GM19239 (cell line): ENCODE data around the gene DYNLT2B.
"Not testable (repeated sequence)": the region's sequence is repeated elsewhere in the genome, so short reads cannot be mapped to it uniquely, and the experiment has no call there.

Experiments
- DNase-seq: peaks from one replicate; pipeline ENCODE4 v3.0.0; 2011; ENCODE audit warnings: low spot score; ENCODE audit not compliant: insufficient read length
- FAIRE-seq: peaks from 2 replicates; lab custom pipeline; 2011; peaks lifted over from hg19 to GRCh38; lab: Jason Lieb, UNC

The DYNLT2B gene

DNA sequence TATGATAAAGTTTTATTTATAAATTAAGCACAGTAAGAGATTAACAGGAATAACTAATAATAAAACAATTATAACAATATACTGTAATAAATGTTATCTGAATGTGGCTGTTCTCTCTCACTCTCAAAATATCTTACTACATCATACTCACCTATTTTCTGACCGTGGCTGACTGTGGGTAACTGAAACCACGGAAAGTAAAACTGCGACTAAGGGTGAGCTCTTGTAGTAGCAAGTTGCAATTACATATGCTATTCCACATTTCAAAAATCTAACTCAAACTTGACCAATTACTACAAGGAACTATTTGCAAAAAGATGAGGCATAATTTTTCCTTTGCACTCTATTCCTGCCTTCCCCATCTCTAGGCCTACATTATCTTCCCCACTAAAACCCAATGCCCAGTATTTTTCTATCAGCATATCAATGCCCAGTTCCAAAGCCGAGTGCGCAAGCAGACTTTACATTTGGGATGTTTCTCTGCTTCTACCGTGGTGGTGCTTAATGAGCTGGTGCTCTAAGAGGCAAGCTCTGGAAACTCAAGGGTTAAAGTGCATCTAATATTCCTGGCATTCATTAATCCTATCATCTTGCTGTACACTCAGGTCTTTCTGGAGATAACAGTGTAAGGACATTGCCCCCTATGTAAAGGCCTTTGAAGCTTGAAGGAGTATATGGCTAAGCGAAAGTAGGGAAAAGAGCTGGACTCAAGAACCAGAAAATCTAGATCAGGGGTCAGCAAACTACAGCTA lies 37.2 kb downstream of the DYNLT2B start:
- DNase-seq (peak; percentile 20), FAIRE-seq (peak; percentile 39)

- DNase-seq, result no peak
- FAIRE-seq, result no peak
These were observed 42.9 kb downstream of the DYNLT2B start for GRCh38 chr3:196275126-196275525.

DNA sequence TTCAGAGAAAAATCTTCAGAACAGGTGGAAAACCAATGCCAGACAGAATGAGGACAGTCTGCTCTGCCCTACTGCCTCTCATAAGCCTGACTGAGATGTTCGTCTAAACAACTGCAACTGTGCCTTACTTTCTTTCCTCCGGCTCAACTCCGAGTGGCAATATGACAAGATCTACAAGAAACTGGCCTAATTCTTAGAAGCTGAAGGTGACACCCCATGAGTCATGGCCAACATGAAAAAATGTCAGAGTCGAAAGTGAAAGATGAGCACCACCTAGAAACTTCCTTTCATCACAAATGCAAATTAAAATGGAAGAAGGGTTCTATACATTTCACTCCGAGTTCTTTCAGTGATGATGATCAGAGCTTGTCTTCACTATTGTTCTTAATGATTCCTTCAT lies 43.5 kb downstream of the DYNLT2B start:
- peak; percentile 64 for DNase-seq
- peak; percentile 91 for FAIRE-seq

DNA sequence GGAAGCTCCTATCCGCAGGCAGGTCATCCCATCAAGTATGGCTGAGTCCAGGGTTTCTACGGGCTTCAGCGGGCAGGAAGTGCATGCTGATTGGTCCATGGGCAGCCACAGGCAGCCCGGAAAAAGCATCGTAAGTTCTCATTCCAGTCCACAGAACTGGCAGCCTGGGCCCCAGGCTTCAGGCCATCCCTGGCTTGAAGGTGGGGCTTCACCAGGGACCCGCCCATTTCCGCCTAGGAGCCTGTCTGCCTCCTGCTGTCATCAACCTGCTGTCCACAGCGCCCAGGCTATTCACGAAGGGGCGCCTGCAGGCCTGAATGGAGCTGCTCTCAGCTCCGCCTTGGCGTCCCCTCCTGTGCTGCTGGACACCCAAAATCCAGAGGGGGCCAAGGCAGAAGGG lies 44.4 kb downstream of the DYNLT2B start:
- DNase-seq, result no peak
- FAIRE-seq, result no peak

GRCh38 chr3:196272826-196273225 lies 45.2 kb downstream of the DYNLT2B start:
- no peak for DNase-seq
- FAIRE-seq, result no peak

GRCh38 chr3:196270499-196270898 lies 47.5 kb downstream of the DYNLT2B start:
- DNase-seq (no peak), FAIRE-seq (no peak)

GRCh38 chr3:196268284-196269163 lies 49.5 kb downstream of the DYNLT2B start:
- FAIRE-seq (no peak), DNase-seq (no peak)

- FAIRE-seq (no peak), DNase-seq (no peak)
These were observed 54.2 kb downstream of the DYNLT2B start for GRCh38 chr3:196263819-196264218.

DNA sequence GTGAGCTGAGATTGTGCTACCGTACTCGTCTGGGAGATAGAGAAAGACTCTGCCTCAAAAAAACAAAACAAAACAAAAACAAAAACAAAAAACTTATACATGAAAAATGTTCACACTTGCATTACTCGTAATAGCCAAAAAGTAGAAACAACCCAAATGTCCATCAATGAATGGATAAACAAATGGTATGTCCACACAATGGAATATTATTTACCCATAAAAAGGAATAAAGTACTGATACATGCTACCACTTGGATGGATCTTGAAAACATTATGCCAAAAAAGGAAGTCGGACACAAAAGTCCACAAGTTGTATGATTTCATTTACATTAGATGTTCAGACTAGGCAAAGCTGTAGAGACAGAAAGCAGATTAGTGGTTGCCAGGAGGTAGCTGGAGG lies 57.3 kb downstream of the DYNLT2B start:
- no peak for FAIRE-seq
- DNase-seq, result no peak

DNA sequence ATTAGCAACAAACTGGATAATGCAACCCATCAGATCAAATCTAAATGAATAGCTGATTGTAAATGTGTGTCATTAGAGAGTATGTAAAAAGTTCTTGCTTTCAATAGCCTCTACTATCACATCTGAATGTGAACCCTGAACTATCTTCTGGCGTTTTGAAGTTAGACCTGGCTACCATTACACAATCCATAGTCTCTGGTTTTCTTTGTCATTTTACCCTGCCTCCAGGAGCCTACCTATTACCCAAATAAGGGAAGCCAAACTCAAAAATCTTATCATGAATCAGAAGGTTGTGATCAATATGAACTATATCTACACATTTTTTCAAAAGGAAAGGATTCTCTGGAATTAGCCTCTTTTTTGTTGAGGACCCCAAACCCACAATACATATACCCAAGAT lies 62.3 kb downstream of the DYNLT2B start:
- FAIRE-seq, result no peak

GRCh38 chr3:196254376-196255283 lies 63.4 kb downstream of the DYNLT2B start:
- FAIRE-seq, result no peak
- no peak for DNase-seq

More for the DNA sequence above, 62.3 kb downstream of the DYNLT2B start:
- no peak for DNase-seq

- no peak for FAIRE-seq
- DNase-seq, result no peak
These were observed 66.1 kb downstream of the DYNLT2B start for GRCh38 chr3:196251918-196252317.

DNA sequence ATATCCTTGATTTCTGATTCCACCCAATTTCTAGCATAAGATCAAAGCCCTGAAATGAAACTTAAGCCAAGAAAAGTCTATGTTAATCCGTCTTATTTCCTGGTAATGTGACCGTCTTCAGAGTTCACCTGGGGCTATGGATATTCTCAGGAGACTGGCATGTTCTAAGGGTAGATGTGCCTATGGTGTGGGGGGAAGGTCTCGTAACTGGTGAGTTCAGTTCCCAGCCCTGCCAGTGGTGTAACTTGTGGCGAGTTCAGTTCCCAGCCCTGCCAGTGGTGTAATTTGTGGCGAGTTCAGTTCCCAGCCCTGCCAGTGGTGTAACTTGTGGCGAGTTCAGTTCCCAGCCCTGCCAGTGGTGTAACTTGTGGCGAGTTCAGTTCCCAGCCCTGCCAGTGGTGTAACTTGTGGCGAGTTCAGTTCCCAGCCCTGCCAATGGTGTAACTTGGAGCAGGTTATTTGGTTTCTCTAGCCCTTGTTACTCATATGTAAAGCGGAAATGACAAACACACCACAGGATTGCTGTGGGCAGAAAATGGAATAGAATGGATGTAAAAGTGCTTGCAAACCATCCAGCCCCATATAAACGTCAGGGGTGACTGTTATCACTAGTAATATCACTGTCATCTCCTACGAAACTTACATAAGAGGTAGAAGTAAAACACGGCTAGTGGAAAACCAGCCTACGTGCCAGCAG lies 71.3 kb downstream of the DYNLT2B start:
- FAIRE-seq (no peak), DNase-seq (no peak)

DNA sequence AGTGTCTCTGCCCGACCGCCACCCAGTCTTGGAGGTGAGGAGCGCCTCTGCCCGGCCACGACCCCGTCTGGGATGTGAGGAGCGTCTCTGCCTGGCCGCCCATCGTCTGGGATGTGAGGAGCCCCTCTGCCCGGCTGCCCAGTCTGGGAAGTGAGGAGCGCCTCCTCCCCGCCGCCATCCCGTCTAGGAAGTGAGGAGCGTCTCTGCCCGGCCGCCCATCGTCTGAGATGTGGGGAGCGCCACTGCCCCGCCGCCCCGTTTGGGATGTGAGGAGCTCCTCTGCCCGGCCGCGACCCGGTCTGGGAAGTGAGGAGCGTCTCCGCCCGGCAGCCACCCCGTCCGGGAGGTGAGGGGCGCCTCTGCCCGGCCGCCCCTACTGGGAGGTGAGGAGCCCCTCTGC lies 73.9 kb downstream of the DYNLT2B start:
- DNase-seq, FAIRE-seq: not testable (repeated sequence)

- no peak for FAIRE-seq
- DNase-seq, result no peak
These were observed 76.3 kb downstream of the DYNLT2B start for GRCh38 chr3:196241704-196242103.
